ENCODE results near the gene DDX1. TPM values are rescaled to one million over a fixed set of nuclear protein-coding genes. Genes with fewer than 3 reads are reported as not detected.
A peak's percentile ranks its signal among the peaks of the same experiment; 100 is the strongest.

The DDX1 gene
- total and polyA plus RNA-seq, 9 of the 15 experiments (the other 6 are each of a cell fraction or from before 2014, with no cell fraction given) = 116 to 277 (median 232) TPM

GRCh38 chr2:15636972-15637785, 45.5 kb downstream of the DDX1 start (continued):
- TF ChIP-seq ATF6 (CRISPR knock-in tag; IDR thresholded peaks at IDR 0.05) (no peak), PHTF2 (CRISPR knock-in tag; IDR thresholded peaks at IDR 0.05) (no peak), REST (IDR thresholded peaks at IDR 0.05; ENCODE audit: borderline replicate concordance) (peak; percentile 64; the same call in 1 of the 2 replicates), REST (CRISPR knock-in tag; IDR thresholded peaks at IDR 0.05; ENCODE audit: low read depth) (no peak), CC2D1A (IDR thresholded peaks at IDR 0.05) (0 out of 2 replicates have a peak, but pooled peaks have one; percentile 37), THRA (IDR thresholded peaks at IDR 0.05) (peak; percentile 63; the same call in 1 of the 2 replicates), RB1 (IDR thresholded peaks at IDR 0.05; ENCODE audit: low read depth) (0 out of 2 replicates have a peak, but pooled peaks have one; percentile 36), ARID2 (IDR thresholded peaks at IDR 0.05) (peak; percentile 68), TRIM28 (IDR thresholded peaks at IDR 0.05) (no peak), SP2 (IDR thresholded peaks at IDR 0.05; ENCODE audit: extremely low read depth, low read depth, low read length, poor library complexity, severe bottlenecking) (no peak), CBX5 (IDR thresholded peaks at IDR 0.05; ENCODE audit: borderline replicate concordance, low read depth) (no peak)

Data from K562 (cell line).